IMR-90 (cell line): ENCODE measurements around the gene RGS14. TPM values are rescaled to one million over a fixed set of nuclear protein-coding genes. Genes with fewer than 3 reads are reported as not detected.

Experiments
- ATAC-seq: fragments of 200-7000 bp; cut with Tn5 transposase; 2 replicates; pipeline ENCODE4 v1.9.1; 2020; ENCODE audit warnings: low read depth, mild to moderate bottlenecking, moderate library complexity
- BruUV-seq: library from RNA; stranded (reverse); fragments of 400-500 nt; replicated peaks from 2 replicates; lab custom pipeline; 2021; lab: Mats Ljungman, UMichigan
- CTCF ChIA-PET: fragments of 300-600 bp; formaldehyde crosslinking; extraction: SDS; loops from one replicate; lab custom pipeline; 2021; ENCODE audit warnings: antibody characterized with exemption; lab: Yijun Ruan, JAX
- POLR2A ChIA-PET: fragments of 300-600 bp; sonication (Branson Sonifier 250); formaldehyde crosslinking; loops from one replicate; lab custom pipeline; 2022; ENCODE audit warnings: antibody characterized with exemption; ENCODE audit not compliant: unreplicated experiment; lab: Charles Lee
- DNase-seq: peaks from one replicate; pipeline ENCODE4 v3.0.0; 2013
- H2AFZ ChIP-seq: replicated peaks from 2 replicates; pipeline ENCODE3; 2013; ENCODE audit warnings: low read length, mild to moderate bottlenecking; ENCODE audit not compliant: poor library complexity
- H2AK5ac ChIP-seq: 2 replicates; pipeline ENCODE4 v1.6.1; 2013; ENCODE audit warnings: low read depth, low read length, inconsistent platforms
- H2AK9ac ChIP-seq: replicated peaks from 2 replicates; pipeline ENCODE3; 2013; ENCODE audit warnings: mild to moderate bottlenecking, low read depth, low read length, moderate library complexity; ENCODE audit not compliant: poor library complexity
- H2BK120ac ChIP-seq: 2 replicates; pipeline ENCODE4 v1.6.1; 2013; ENCODE audit warnings: low read depth, low read length, inconsistent platforms
- H2BK15ac ChIP-seq: 3 replicates; pipeline ENCODE4 v1.6.1; 2013; ENCODE audit warnings: low read depth, low read length, inconsistent platforms
- H2BK20ac ChIP-seq: 2 replicates; pipeline ENCODE4 v1.6.1; 2013; ENCODE audit warnings: low read depth, mild to moderate bottlenecking, inconsistent platforms, low read length, moderate library complexity
- H2BK5ac ChIP-seq: 2 replicates; pipeline ENCODE4 v1.6.1; 2013; ENCODE audit warnings: mild to moderate bottlenecking, low read depth, low read length, inconsistent platforms; ENCODE audit not compliant: poor library complexity, severe bottlenecking
- H3K14ac ChIP-seq: replicated peaks from 2 replicates; pipeline ENCODE4 v1.6.1; 2013; ENCODE audit warnings: low read depth, low read length, inconsistent platforms
- H3K18ac ChIP-seq: 2 replicates; pipeline ENCODE4 v1.6.1; 2013; ENCODE audit warnings: low read depth, low read length, control low read depth
- H3K23ac ChIP-seq: 2 replicates; pipeline ENCODE4 v1.6.1; 2013; ENCODE audit warnings: low read depth, low read length, inconsistent platforms
- H3K27ac ChIP-seq: 2 replicates; pipeline ENCODE4 v1.5.1; 2013; ENCODE audit warnings: mild to moderate bottlenecking, control low read depth, low read length; ENCODE audit not compliant: insufficient read depth
- H3K27me3 ChIP-seq: 2 replicates; pipeline ENCODE4 v1.6.1; 2013; ENCODE audit warnings: low read length; ENCODE audit not compliant: control insufficient read depth, insufficient read depth
- H3K36me3 ChIP-seq: 2 replicates; pipeline ENCODE4 v1.6.1; 2013; ENCODE audit warnings: low read length, mixed read lengths; ENCODE audit not compliant: control insufficient read depth, insufficient read depth
- H3K4ac ChIP-seq: 2 replicates; pipeline ENCODE4 v1.6.1; 2013; ENCODE audit warnings: low read depth, low read length, inconsistent platforms
- H3K4me1 ChIP-seq: 2 replicates; pipeline ENCODE4 v1.6.1; 2013; ENCODE audit warnings: low read length, mixed read lengths; ENCODE audit not compliant: control insufficient read depth, insufficient read depth
- H3K4me2 ChIP-seq: 2 replicates; pipeline ENCODE4 v1.6.1; 2013; ENCODE audit warnings: low read depth, mild to moderate bottlenecking, control low read depth, low read length, moderate library complexity
- H3K4me3 ChIP-seq: 2 replicates; pipeline ENCODE4 v1.5.1; 2013; ENCODE audit warnings: low read depth, mild to moderate bottlenecking, control low read depth, low read length, moderate library complexity; ENCODE audit not compliant: insufficient read depth
- H3K56ac ChIP-seq: 2 replicates; pipeline ENCODE4 v1.6.1; 2013; ENCODE audit warnings: low read length, inconsistent platforms; ENCODE audit not compliant: insufficient read depth; ENCODE audit errors: extremely low read depth
- H3K79me1 ChIP-seq, 2 experiments: 2 replicates each; pipeline ENCODE4 v1.6.1; 2013; ENCODE audit warnings: low read length in 2 of 2, inconsistent platforms in 1 of 2, low read depth in 1 of 2
- H3K9ac ChIP-seq: 2 replicates; pipeline ENCODE4 v1.6.1; 2013; ENCODE audit warnings: low read depth, low read length, control low read depth
- H3K9me1 ChIP-seq: 2 replicates; pipeline ENCODE4 v1.6.1; 2013; ENCODE audit warnings: low read length, inconsistent platforms; ENCODE audit not compliant: insufficient read depth
- H3K9me3 ChIP-seq: 2 replicates; pipeline ENCODE4 v1.6.1; 2013; ENCODE audit warnings: low read length; ENCODE audit not compliant: control insufficient read depth, insufficient read depth
- H4K20me1 ChIP-seq: 2 replicates; pipeline ENCODE4 v1.6.1; 2013; ENCODE audit warnings: low read length, inconsistent platforms; ENCODE audit not compliant: insufficient read depth
- H4K5ac ChIP-seq: 2 replicates; pipeline ENCODE4 v1.6.1; 2013; ENCODE audit warnings: mild to moderate bottlenecking, low read depth, low read length, control low read depth
- H4K8ac ChIP-seq, 2 experiments: 2 replicates each; pipeline ENCODE4 v1.6.1; 2013; ENCODE audit warnings: low read depth in 2 of 2, low read length in 2 of 2, control low read depth in 1 of 2, inconsistent platforms in 1 of 2
- H4K91ac ChIP-seq: 2 replicates; pipeline ENCODE4 v1.6.1; 2013; ENCODE audit warnings: low read depth, low read length, inconsistent platforms; ENCODE audit not compliant: insufficient read depth
- BHLHE40 ChIP-seq: fragments of 150-350 bp; IDR thresholded peaks from 2 replicates; pipeline ENCODE4 v1.6.1; 2016; ENCODE audit warnings: mild to moderate bottlenecking, low read depth, low read length
- CEBPB ChIP-seq: IDR thresholded peaks from 2 replicates; pipeline ENCODE4 v1.6.1; 2012; ENCODE audit warnings: low read depth, low read length, improper control_type of control experiment
- CHD1 ChIP-seq: IDR thresholded peaks from 2 replicates; pipeline ENCODE4 v1.6.1; 2012; ENCODE audit warnings: low read depth, low read length, improper control_type of control experiment
- FOS ChIP-seq: fragments of 150-350 bp; IDR thresholded peaks from 2 replicates; pipeline ENCODE4 v1.6.1; 2016; ENCODE audit warnings: low read depth, low read length
- MAFK ChIP-seq: IDR thresholded peaks from 2 replicates; pipeline ENCODE4 v1.6.1; 2012; ENCODE audit warnings: low read depth, low read length, improper control_type of control experiment
- MAZ ChIP-seq: IDR thresholded peaks from 2 replicates; pipeline ENCODE4 v1.6.1; 2012; ENCODE audit warnings: low read depth, mild to moderate bottlenecking, low read length, improper control_type of control experiment, moderate library complexity, borderline replicate concordance
- MXI1 ChIP-seq: IDR thresholded peaks from 2 replicates; pipeline ENCODE4 v1.6.1; 2012; ENCODE audit warnings: low read depth, mild to moderate bottlenecking, low read length, moderate library complexity, borderline replicate concordance
- RAD21 ChIP-seq: IDR thresholded peaks from 2 replicates; pipeline ENCODE4 v1.6.1; 2012; ENCODE audit warnings: low read length, improper control_type of control experiment
- RCOR1 ChIP-seq: IDR thresholded peaks from 2 replicates; pipeline ENCODE4 v1.6.1; 2012; ENCODE audit warnings: mild to moderate bottlenecking, low read length, improper control_type of control experiment; ENCODE audit not compliant: insufficient replicate concordance
- RFX5 ChIP-seq: IDR thresholded peaks from 2 replicates; pipeline ENCODE4 v1.8.0; 2012; ENCODE audit warnings: low read depth, mild to moderate bottlenecking, low read length, moderate library complexity
- WGBS, 2 experiments: methylation state at CpG; one replicate each; pipeline versions ENCODE4 v1.1.5 to v1.1.7; 2013; ENCODE audit warnings: missing lambda C conversion rate in 2 of 2; ENCODE audit not compliant: insufficient read length in 1 of 2; ENCODE audit errors: extremely low coverage in 2 of 2; 5-methylcytosine and 5-hydroxymethylcytosine counted together
- dilution Hi-C: fragments of 300-500 bp; cut with HindIII; formaldehyde crosslinking; loops from one replicate; pipeline ENCODE4 v1.14.3; 2018; ENCODE audit warnings: low sequenced_read_pairs; ENCODE audit not compliant: unreplicated experiment
- in situ Hi-C: fragments of 300-500 bp; cut with MboI; formaldehyde crosslinking; loops from 3 replicates; pipeline ENCODE4 v1.14.3; 2019; ENCODE audit warnings: low sequenced_read_pairs, inconsistent platforms, mixed read lengths
- intact Hi-C: fragments of 100-400 bp; cut with micrococcal nuclease; formaldehyde crosslinking; loops from 2 replicates; pipeline ENCODE4 v1.10.0; 2022
- polyA plus RNA-seq, 3 experiments: library from polyadenylated mRNA; depleted of rRNA; stranded (reverse); fragments of >200 nt; gene quantifications; 2 replicates each; pipeline ENCODE4 v1.2.3, GENCODE V29; 2012; ENCODE audit warnings: low replicate concordance in 1 of 3
- total RNA-seq: library from RNA; depleted of rRNA; stranded (reverse); fragments of >200 nt; gene quantifications from 2 replicates; pipeline ENCODE4 v1.2.3, GENCODE V29; 2012
- TF ChIP-seq, protein P1 (sequence below): conservative IDR thresholded peaks from 2 replicates; pipeline ENCODE4 v1.5.1; 2012; ENCODE audit warnings: mild to moderate bottlenecking, low read depth, low read length, improper control_type of control experiment
- TF ChIP-seq, protein P2 (sequence below): fragments of 150-350 bp; IDR thresholded peaks from 2 replicates; pipeline ENCODE4 v1.6.1; 2016; ENCODE audit warnings: low read depth, mild to moderate bottlenecking, low read length, moderate library complexity, borderline replicate concordance

The RGS14 gene
- total and polyA plus RNA-seq, 2 of the 4 experiments (the other 2 are of a cell fraction) = 1.1 to 6.5 TPM

DNA sequence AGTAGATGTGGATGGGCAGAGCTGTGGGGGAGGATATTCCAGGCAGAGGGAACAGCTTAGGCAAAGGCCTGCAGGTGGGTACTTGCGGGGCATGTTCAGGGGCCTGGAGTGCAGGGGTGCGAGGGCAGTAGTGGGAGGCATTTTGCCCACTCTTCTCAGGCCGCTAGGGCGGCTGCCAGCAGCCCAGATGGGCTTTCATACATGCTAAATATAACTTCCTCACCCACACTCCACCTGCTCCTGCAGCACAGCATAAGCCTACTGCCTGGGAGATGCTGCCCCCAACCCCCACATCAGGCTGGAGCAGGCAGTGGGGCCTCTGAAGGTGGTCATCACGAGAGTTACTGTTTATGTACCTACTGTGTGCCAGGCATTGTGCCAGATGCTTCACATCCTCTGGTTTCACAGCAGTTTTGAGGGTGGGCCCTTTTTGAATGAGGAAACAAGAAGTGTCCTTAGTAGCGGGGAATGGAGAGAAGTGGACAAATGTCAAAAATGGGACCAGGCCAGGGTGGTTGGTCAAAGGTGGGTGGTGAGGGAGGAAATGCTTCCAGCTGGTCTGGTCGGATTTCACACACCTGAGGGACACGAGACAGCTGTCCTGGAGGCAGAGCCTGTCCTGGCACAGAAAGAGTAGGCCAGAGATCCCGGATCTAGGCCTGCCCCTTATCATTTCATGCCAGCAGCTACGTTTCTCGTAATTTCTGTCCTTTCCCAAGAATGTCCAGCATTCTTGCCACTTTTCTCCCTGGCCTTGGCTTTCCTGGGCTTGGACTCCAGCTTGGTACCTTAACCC lies 12.1 kb downstream of the RGS14 start (continued):
- TF ChIP-seq CEBPB = no peak

DNA sequence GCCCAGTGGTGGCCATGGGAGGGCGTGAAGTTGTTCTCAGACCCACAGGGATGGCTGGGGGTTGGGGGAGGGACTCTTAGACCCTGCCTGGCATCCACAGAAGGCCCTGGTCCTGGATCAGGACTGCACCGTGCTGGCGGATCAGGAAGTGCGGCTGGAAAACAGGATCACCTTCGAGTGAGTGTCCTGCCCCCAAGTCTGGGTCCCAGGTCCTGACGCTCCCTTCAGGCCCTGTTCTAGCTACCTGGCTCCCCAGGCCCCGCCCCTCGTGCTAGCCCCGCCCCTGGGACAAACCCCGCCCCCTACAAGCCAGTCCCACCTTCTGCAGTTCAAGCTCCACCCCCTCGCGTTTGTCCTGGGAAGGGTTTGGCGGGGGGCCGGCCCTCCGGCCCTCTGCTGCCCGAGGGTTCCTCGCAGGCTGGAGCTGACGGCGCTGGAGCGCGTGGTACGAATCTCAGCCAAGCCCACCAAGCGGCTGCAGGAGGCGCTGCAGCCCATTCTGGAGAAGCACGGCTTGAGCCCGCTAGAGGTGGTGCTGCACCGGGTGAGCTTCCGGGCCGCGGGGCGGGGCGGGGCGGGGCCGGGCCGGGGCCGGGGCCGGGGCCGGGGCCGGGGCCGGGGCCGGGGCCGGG lies 12.9 kb downstream of the RGS14 start:
- Histone ChIP-seq H2BK20ac (no peak overlapping the region), H3K4me1 (peaks cover 11% of the 10 kb centered on the region; the same call in 1 of the 2 replicates), H4K20me1 (no peaks in the 10 kb centered on the region; the same call in none of the 2 replicates), H2AFZ (peak overlapping the region; percentile 93), H3K4me3 (peak overlapping the region; percentile 19; the same call in 1 of the 2 replicates), H3K56ac (no peak overlapping the region), H3K14ac (no peak overlapping the region), H3K27ac (no peak overlapping the region), H3K23ac (no peak overlapping the region), H3K79me1 (no peaks in the 10 kb centered on the region), H2AK5ac (no peak overlapping the region), H3K9me1 (no peaks in the 10 kb centered on the region), H4K91ac (no peak overlapping the region), H3K9ac (no peak overlapping the region), H3K36me3 (no peaks in the 10 kb centered on the region), H3K4ac (no peak overlapping the region), H4K5ac (no peak overlapping the region), H2BK5ac (no peak overlapping the region), H3K9me3 (no peaks in the 10 kb centered on the region), H4K8ac (no peak overlapping the region), H3K27me3 (peaks cover 6% of the 10 kb centered on the region; the same call in 1 of the 2 replicates), H2AK9ac (no peak overlapping the region), H2BK120ac (no peak overlapping the region), H3K4me2 (peak overlapping the region; percentile 53; the same call in 1 of the 2 replicates), H3K18ac (no peak overlapping the region), H2BK15ac (no peak overlapping the region)
- ChIA-PET POLR2A (interaction anchor here (0.6 kb wide), 1 partner anchor 21 kb away, joined by 4 read pairs; no protein-coding TSS in a partner anchor), CTCF (interaction anchor here (0.6 to 1.5 kb wide), 5 partner anchors 12 to 22 kb away, joined by 3 to 8 read pairs (median 3); partner anchors contain the start of genes RGS14 and SLC34A1)
- BruUV-seq = no TSS peak
- WGBS, 2 experiments = 7% methylated on average over 8 of the region's 42 CpGs; no CpG with 5 or more reads in 1 of the 2 experiments
- DNase-seq (peak; percentile 82), ATAC-seq (peak; percentile 69)
- intact Hi-C loops (loop anchor here (1.0 kb wide), 1 partner anchor 131 kb away; no protein-coding TSS in a partner anchor), in situ Hi-C loops (no loop called here), dilution Hi-C loops (no loop called here)
- TF ChIP-seq, protein P1, sequence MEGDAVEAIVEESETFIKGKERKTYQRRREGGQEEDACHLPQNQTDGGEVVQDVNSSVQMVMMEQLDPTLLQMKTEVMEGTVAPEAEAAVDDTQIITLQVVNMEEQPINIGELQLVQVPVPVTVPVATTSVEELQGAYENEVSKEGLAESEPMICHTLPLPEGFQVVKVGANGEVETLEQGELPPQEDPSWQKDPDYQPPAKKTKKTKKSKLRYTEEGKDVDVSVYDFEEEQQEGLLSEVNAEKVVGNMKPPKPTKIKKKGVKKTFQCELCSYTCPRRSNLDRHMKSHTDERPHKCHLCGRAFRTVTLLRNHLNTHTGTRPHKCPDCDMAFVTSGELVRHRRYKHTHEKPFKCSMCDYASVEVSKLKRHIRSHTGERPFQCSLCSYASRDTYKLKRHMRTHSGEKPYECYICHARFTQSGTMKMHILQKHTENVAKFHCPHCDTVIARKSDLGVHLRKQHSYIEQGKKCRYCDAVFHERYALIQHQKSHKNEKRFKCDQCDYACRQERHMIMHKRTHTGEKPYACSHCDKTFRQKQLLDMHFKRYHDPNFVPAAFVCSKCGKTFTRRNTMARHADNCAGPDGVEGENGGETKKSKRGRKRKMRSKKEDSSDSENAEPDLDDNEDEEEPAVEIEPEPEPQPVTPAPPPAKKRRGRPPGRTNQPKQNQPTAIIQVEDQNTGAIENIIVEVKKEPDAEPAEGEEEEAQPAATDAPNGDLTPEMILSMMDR = peak; percentile 78
- TF ChIP-seq RCOR1 (no peak), FOS (no peak), BHLHE40 (no peak), MXI1 (peak; percentile 68; the same call in 1 of the 2 replicates), RAD21 (peak; percentile 65), MAFK (no peak), CHD1 (no peak), RFX5 (no peak), MAZ (peak; percentile 40)
- TF ChIP-seq, protein P2, sequence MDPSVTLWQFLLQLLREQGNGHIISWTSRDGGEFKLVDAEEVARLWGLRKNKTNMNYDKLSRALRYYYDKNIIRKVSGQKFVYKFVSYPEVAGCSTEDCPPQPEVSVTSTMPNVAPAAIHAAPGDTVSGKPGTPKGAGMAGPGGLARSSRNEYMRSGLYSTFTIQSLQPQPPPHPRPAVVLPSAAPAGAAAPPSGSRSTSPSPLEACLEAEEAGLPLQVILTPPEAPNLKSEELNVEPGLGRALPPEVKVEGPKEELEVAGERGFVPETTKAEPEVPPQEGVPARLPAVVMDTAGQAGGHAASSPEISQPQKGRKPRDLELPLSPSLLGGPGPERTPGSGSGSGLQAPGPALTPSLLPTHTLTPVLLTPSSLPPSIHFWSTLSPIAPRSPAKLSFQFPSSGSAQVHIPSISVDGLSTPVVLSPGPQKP = no peak
